ENCODE measurements around the gene ETFB.

Gene ETFB

DNA sequence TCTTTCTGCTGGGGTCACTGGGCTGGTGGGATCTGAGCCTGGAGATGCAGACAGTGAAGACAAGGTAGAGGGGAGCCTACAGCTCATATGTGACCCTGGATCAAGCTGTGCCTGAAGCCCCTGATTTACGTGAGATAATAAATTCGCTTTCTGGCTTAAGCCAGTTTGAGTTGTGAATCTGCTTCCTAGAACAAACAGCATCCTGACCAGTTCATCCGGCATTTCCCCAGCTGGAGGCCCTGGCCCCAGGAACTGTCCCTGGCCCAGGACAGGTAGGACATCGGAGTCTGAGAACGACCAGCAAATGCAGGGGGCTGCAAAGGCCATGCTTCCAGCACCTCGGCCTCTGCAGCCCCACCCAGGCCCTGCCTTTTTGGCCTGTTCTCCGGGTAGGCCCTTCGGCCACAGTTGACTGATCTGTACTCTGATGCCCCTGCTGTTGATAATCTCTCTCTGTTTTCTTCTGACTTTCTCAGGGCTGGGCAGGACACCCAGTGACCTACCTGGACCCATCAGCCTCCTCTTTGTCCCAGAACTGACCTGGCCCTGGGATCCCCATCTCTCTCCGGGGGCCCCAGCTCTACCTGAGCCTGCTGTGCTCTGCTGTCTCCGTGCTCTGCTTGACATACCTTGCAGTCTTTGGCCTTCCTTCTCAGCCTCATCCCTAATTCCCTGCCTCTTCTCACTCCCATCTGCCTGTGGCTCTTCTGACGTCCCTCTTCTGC is 14.8 kb downstream of the ETFB start:
- no peak for DNase-seq

DNA sequence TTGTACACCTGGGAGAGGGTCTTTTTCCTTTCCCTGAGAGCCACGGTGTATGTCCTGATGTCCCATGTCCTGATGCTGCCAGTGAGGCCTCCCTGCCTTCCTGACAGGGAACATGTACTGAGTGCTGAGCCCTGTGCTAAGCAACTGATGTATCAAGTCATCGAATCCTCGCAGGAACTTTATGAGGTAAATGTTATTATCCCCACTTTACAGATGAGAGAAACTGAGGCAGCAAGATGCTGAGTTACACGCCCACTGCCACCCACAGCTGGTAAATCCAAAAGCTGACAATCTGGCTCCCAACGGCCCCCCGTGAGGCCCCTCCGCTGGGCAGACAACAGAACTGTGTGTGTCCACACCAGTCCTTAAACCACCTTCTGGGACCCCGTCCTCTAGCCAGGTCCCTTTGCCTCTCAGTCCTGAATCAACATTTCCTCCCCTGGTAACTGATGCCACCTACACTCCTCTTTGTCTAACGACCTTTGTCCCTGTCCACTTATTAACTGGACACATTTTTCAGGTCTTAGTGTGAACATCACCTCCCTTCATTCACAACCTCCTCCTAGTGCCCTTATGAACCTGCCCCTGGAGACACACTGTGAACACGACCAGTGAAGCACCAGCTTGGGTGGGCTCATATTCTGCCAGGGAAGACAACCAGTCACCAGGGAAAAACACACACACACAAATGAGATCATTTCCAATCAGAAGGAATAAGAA is 18.8 kb downstream of the ETFB start:
- no peak for DNase-seq

DNA sequence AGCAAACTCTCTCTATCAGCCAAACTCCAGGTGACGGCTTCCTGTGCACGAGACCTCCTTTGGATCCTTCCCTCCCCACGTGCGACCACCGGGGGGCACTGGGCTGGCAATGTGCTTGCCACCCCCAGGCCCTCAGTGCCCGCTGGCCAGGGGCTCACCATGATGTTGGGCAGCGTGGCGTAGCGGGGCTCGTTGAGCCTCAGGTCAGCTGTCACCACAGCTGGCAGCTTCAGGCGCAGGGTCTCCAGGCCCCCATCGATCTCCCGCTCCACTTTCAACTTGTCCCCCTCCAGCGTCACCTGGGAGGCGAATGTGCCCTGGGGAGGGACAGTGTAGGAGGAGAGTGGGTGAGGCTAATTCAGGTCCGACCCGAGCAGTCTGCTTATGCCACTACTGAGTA is 19.4 kb downstream of the ETFB start:
- DNase-seq: no peak

DNA sequence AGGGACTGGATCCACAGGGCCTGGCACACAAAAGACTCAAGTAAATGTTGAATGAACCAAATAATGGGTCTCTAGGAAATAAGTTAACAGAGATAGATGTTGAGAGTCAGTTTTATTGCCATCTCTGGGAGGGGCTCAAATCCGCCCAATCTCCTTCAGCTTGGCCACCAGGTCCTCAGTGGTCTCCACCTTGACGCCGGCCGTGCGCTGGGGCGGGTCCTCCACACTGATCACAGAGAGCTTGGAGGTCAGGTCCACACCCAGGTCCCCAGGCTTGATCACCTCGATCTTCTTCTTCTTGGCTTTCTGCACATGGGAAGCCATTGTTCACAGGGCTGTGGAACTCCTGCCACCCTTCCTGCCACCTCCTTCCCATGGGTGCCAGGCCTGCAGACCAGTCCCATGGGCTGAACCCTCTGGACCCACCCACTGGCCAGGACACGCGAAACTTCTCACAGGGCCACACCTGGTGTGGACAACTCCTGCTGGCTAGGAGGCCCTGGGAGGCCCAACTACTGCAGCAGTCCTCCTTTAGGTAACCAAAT is 21.0 kb downstream of the ETFB start:
- no peak for DNase-seq

DNA sequence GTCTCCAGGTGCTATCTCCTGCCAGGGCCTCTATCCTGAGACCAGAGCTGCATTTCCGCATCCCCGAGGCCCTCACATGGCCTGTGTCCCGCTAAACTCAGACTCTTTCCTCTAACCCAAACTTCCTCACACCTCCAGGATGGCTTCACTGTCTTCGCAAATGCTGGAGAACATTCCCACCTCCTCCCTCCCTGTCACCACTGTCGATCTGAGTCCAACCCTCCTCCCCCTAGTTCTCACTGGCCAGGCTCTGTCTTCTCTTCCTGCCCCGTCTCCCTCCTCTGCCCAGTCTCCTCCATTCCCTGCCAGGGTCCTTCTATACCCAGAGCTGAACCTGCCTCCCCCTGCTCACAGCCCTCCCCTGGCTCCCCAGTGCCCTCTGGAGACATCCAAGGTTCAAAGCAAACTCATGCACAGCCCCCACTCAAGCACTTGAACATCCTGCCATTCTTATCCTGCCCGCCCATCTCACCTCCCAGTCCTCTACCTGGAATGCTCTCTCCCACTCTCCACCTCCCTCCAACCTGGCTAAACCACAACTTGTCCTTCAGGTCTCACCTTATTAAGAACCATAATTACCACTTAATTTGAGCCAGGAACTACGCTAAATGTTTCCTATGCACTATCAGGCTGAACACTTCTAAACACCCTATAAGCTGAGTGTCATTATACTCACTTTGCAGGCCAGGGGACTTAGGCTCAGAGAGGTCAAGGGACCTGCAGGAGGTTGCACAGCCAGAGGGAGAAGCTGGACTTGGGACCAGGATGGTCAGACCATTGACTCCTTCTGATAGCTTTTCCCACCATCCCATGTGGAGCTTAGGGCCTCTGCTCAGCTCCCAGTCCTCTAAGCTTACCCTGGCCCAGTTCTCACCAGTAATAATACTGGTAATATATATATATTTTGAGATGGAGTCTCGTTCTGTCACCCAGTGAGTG is 23.3 kb downstream of the ETFB start:
- no peak for DNase-seq

DNA sequence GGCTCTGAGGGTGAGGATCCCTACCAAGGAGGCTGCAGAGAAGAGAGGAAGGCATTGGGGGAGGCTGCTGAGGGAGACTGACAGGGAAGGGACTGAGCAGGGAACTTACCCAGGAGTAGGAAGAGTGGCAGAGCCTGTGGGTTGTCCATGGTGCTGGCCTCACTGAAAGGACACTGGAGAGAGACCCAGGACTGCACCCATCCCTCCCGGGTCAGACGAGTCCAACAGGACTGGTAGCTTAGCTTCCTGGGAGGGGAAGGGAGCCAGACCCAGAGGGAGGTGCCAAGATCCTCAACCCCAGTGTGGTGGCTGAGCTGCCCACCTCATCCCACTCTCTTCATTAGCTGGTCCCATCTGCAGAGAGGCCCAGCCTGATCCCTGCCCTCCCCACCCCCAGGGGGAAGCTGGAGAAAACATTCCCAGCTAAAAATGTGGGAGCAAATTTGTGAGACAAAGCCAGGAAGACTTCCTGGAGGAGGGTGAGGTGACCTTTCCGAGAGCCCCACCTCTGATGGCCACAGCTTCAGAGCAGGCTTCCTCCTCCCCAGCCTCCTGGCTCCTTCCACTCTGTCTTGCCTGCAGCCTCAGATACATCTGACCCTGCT is 24.1 kb downstream of the ETFB start, which contains the start of gene VSIG10L:
TSS of gene VSIG10L (minus strand) at position 164 of the 605 bp plus-strand sequence. CDS start at position 149, 15 bp downstream.
- peak; percentile 8 for DNase-seq

DNA sequence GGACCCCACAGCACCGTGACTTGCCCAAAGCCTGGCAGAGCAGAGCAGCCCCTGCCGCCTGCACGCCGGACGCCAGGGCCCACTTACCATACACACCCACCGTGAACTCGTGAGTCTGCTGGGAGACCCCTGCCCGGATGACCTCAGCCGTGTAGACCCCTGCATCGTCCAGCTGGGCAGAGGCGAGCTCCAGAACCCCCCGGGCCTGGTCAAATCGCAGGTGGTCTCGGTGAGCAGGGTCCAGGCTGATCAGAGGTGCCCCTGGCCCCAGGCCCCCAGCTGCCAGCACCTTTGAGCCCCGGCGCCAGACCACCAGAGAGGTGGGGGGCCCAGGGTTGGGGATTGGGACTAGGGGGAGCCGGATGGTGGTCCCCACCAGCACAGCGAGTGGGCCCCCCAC is 25.1 kb downstream of the ETFB start:
- no peak for DNase-seq

DNA sequence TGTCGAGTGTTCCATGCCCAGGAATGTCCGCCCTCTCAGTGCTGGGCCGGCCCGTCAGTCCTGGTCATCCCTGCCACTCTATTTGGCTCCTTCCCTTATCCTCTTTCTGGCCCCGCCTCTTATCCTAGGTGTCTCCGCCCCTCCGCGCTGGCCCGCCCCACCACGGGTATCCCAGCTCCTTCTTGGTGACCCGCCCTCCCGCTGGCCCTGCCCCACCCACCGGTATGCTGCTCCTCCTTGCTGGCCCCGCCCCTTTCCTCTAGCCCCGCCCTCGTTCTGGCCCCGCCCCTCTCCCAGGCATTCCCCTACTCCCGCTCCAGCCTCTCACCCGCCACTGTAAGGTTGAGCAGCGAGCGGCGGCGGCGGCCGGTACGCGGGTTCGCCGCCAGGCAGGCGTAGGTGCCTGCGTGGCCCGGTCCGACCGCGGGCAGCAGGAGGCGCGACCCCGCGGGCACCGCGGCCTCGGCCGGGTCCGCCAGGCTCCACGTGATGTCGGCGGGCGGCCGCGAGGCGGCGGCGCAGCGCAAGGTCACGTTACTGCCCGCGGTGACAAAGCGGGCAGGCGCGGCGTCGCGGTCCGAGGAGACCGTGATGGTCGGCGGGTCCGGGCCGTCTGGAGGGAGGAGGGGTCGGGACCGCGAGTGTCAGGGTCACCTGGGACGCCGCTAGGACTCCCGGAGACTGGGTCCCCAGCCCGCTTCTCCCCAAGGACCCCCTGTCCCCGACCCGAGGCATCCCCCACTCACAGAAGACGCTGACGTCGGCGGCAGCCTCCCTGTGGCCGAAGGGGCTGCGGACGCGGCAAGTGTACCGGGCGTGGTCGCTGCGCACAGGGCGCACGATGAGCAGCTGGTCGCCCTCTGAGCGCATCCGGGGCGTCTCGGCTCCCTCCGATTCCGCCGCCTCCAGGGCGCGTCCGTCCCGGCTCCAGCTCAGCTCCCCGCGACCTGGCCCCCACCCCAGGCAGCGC is 26.2 kb downstream of the ETFB start:
- peak; percentile 99 for DNase-seq

DNA sequence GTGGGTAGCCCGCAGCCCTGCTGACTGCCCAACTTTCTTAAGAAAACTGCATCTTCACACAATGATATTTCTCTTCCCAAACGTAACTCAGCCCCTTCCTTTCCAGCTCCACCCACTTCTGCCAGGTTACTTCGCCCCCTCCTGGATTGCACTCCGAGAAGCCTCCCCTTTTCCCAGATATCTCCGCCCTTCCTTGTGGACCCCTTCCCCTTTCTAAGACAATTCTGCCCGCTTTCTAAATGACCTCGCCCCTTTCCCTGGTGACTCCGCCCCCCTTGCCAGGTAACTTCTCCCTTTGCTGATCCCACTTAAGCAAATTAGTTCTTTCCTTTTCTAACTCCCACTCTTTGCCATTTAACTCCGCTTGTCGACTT is 26.9 kb downstream of the ETFB start:
- no peak for DNase-seq

DNA sequence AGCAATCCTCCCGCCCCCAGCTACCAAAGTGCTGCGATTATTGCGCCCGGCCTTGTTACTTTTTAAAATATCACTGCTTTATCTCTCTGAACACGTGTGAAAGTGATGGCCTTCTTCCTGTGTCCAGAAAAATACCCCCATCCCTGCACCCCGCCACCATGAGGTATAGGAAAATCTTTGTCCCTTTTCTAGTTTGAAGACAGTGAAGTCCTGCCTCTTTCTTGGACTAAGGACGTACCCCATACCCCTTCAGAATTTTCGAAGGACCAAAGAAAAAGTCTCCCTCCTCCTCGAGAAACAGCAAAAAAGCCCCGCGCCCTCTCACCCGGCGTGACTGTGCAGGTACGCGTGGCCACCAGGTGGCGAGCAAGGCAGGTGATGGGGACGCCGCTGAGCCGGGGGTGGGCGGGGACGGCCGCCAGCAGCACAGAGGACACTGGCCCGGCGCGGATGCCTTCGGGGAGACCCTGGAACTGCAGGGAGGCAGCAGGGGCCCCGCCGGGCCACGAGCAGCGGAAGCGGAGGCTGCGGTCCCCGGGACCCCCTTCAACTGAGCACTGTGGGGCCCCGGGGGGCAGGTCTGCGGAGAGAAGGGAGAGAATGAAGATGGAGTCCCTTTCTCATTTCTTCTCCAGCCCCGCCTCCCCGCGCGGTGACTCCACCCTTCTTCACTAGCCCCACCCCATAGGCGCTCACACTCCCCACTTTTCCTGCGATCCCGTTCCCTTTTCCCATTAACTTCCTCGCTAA is 27.4 kb downstream of the ETFB start:
- peak; percentile 79 for DNase-seq

DNA sequence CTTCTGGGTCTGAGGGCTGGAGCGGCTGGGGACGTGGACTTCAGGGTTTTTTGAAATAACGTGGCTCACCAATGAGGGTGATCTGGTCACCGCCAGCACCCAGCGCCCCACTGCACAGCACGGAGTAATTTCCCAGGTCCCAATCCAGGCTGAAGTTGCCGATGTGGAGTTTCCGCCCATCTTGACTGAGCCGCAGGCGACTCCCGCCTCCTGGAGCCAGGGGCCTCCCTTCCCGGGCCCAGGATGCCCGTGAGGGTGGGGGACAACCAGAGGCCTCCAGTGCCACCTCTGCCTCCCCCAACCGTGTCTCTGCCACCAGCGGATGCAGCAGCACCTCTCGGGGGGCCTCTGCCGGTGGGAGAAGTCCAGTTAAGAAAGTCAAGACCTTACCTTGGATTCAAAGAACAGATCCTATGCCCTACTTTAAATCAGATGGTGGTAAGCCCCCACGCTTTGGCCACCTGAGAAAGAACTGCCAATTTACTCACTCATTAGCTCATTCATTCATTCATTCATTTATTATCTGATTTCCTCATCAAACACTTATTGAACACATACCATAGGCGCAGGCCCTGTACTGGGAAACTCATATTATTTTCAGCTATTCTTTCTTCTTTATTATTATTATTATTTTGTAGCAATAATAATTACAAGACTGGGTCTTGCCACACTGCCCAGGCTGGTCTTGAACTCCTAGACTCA is 28.2 kb downstream of the ETFB start:
- no peak for DNase-seq

DNA sequence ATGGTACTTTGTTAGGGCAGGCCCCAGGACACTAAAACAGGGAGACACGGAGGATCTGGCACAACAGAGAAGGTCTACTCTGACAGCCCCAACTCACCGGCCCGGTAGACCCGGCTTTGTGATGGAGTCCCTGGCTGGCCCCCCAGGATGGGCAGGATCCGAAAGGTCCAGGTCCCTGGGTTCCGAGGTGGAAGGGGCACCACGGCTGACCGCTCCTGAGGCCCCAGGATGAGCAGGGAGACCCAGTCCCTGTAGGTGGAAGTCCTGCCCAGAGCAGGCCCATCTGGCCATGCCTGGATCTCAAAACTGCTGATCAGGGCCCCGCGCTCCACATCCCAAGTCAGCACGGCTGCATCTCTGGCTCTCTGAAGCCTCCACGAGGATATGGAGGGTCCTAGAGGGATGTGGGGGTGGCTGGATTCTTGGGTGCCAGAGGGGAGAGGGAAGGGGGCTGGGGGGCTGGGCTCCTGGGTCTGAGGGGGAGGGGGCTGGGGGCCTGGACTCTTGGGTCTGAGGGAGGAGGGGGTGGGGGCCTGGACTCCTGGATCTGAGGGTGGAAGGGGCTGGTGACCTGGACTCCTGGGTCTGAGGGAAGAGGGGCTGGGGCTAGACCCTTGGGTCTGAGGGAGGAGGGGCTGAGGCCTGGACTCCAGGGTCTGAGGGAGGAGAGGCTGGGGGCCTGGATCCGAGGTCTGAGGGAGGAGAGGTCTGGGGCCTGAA is 28.9 kb downstream of the ETFB start:
- DNase-seq: no peak

DNA sequence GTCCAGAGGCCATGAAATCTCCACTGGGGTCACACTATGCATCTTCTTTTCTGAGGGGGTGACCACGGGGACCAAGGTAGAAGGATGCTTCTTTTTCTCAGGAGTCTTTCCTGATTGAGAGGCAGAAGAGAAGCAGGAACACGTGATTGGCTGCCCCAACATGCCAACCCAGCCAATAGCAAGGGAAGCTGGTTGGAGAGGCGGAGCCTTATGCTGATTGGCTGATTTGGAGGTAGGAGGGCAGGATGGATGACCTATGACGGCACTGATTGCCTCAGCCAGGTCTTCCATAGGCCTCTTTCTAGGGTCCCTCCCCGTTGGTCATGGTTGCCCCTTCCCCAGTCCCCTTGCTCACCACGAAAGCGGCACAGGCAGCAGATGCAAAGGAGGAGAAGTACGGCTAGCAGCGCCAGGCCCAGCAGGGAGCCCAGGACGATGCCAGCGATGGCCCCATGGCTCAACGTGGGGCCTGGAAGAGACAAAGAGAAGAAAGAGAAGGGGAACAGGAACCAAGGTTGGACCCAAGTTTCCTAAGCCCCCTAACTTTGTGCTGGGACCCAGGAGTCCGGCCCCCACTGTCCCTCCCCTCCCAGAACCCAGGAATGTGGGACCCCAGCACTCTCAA is 32.2 kb downstream of the ETFB start:
- peak; percentile 15 for DNase-seq

DNA sequence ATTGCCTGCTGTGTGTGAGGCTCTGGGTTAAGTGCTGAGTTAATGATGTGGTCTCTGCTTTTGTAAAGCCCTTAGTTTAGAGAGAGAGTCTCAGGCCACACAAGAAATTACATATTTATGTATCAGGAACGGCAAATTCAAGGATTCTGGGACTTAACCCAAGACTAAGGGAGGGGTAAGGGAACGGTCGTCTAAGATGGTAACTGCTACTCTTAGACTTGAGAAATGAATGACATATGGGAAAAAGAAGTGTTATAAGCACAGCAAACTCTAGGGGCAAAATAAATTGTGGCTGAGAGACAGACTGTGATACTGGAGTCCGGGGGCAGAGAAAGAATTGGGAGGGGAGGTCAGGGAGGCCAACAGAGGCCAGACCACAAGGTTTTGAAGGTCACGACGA is 34.5 kb downstream of the ETFB start:
- DNase-seq: no peak

DNA sequence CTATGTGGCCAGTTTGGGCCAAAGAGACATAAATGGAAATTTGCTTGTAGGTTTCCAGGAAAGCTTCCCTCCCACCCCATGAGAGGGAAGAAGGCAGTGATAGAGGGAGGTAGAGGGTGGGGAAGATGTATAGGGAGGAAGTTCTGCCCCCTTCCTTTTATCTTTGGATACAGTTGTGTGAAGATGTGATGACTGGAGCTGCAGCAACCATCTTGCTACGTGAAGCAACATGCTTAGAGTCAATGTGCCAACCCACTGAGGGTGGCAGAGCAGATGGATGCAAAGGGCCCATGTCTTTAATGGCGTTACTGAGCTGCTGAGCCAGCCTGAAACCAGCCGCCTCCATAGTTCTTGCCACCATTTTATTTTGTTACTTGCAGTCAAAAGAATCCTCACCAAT is 35.0 kb downstream of the ETFB start:
- no peak for DNase-seq

DNA sequence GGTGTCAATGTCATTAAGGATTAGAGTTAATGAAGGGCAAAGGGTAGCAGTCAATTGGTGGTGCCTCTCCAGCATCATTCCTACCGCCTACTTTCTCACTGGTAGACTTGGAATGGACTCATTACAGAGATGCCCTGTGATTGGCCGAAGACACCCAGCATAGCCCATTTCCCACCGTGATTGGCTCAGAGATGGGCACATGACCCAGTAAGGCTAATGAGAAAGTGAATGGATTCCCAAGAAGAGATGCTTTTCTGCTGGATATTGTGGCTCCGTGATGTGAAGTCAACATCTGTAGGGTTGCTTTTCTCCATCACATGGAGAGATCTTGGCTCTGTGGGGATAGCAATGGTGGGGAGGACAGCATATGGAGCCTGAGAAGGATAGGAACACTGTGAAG is 35.8 kb downstream of the ETFB start:
- no peak for DNase-seq

DNA sequence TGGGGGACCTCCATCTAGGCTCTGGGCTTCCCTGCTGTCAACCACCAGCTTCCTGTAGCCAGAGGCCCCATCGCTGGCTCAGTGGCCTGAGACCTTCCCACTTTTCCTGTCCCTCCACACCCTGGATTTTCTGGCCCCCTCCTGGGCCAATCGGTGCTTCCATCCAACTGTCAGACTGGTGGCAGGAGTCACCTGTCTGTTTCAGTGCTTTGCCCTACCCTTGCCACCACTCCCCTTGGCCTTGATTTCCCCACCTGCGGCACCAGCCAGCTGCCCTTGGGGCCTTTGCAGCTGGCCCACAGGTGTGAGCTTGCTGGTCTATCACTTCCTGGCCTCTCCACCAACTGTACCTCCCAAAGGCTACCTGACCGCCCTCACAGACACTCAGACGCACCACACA is 36.8 kb downstream of the ETFB start:
- DNase-seq: no peak

DNA sequence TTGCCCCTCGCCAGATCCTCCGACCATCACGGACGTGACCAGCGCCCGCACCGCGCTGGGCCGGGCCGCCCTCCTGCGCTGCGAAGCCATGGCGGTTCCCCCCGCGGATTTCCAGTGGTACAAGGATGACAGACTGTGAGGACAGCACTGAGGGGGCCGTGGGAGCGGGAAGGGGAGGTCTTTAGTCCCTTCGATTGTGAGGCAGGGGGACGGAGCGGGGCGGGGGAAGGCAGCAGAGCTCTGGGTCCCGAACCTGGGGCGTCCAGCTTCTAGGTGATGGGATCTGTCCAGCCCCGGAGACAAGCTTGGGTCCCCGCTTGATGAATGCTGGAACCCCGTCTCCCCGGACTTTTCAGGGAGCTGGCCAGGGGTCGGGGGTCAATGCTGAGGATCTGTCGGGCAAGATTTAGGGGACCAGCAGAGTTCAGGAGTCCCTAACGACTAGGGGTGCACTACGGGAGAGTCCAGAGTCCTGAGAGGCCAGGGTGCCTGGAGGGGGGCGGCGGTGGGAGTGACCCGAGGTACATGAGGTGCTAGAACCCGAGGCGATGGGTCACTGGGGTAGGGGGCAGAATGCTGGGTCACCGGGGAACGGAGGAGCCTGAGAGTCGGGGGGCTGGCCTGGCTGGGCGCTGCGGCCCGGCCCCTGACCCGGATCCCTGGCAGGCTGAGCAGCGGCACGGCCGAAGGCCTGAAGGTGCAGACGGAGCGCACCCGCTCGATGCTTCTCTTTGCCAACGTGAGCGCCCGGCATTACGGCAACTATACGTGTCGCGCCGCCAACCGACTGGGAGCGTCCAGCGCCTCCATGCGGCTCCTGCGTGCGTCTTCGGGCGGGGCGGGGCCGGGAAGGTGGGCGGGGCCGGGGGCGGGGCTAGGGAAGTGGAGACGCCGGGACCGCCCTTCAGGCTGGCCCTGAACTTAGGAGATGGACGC is 38.9 kb downstream of the ETFB start:
- peak; percentile 80 for DNase-seq
